Urothelium cell line (cell line): ENCODE results near the gene PKLR.
"Not testable (repeated sequence)": the region's sequence is repeated elsewhere in the genome, so short reads cannot be mapped to it uniquely, and the experiment has no call there.

Experiments used
- DNase-seq: peaks from one replicate; pipeline ENCODE4 v3.0.0; 2011; ENCODE audit warnings: low spot score, mixed read lengths
- FAIRE-seq: peaks from 2 replicates; lab custom pipeline; 2011; peaks lifted over from hg19 to GRCh38; lab: Jason Lieb, UNC

The PKLR gene

DNA sequence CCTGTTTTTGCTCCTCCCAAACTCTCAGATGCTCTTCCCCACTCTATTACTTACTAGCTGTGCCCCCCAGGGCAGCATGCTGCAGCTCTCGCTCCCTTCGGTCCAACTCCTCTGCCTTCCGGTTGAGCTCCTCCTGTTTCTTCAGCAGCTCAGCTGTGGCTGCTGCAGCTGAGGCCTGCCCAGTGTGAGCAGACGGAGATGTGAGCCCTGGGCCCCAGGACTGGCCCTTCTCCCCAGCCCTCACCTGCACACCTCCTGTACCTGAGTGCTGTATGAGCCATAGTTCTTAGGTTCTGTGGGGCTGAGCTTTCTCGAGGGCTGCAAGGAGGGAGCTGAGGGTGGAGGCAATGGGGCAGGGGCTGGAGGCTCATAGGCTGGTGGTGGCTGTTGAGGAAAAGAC, 41.0 kb downstream of the PKLR start:
- DNase-seq = no peak
- FAIRE-seq = no peak

DNA sequence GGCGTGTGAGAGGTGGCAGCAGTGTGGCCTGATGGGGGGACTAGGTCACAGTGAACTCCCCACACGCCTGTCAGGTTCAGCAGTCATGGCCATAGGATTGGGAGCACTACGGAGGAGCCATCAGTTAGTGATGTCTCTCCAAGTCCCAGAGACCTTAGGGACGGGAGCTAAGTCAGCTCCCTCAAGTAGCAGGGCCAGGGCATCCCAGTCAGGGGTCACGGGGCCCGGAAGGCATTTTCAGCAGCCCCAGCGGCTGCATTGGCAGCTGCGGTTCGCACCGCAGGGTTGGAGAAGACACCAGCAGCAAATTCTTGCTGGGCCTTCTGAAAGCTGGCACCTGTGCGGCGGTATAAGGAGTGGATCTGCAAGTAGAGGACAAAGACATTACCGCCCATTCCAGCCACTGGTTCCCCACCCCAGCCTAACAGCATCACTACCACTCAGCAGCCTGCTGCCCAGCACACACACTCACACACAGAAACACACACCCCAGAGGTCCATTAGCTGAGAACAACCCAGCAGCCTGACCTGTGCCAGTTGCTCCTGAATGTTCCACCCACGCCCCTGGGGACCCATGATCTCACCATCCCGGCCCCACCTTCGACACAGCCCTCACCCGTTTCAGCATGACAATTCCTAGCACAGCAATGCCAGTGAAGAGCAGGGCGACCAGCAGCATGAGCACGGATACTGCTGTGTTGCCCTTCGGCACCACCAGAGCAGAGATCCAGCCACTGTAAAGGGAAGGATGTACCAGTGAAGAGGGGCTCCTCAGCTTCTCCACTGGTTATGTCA, 45.0 kb downstream of the PKLR start:
- FAIRE-seq = no peak
- no peak for DNase-seq

DNA sequence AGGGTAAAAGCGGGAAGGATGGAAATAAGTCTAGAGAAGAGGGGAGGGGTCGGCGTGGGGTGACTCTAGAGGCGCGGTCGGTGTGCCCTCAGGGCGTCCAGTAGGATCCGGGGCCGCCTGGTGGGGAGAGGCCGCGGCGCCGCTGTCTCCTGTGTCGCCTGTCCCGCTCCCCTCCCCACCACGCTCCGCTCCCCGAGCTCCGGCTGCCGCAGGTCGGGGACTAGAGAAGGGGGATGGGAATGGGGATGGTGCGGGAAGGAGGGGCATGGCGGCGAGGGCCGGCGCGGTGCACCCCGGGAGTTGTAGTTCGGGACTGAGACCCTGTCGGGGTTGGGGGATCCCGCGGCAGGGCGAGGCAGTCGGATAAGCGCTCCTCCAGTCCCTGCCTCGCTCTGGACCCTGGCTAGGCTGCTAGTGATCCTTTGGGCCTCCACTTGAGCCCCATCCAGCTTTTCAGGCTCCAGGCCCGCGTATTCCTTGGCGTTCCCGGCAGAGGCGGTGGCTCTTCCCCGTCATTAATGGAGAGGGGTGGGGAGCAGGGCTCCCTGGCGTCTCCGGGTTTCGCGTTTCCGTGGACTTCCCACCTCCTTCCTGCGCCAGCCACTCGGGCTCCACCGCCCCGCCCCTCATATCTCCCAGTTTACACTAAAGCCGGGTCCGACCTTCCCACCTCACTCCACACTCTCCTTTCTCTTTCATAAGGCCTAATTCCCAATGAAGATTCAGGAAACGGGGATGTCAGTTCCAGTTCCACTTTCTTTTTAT, 45.8 kb downstream of the PKLR start, which contains the start of gene ENTREP3:
TSS of gene ENTREP3 (minus strand) at position 241 of the 765 bp plus-strand sequence. CDS start 606 bp downstream, outside the sequence.
- peak; percentile 89 for DNase-seq
- no peak for FAIRE-seq

DNA sequence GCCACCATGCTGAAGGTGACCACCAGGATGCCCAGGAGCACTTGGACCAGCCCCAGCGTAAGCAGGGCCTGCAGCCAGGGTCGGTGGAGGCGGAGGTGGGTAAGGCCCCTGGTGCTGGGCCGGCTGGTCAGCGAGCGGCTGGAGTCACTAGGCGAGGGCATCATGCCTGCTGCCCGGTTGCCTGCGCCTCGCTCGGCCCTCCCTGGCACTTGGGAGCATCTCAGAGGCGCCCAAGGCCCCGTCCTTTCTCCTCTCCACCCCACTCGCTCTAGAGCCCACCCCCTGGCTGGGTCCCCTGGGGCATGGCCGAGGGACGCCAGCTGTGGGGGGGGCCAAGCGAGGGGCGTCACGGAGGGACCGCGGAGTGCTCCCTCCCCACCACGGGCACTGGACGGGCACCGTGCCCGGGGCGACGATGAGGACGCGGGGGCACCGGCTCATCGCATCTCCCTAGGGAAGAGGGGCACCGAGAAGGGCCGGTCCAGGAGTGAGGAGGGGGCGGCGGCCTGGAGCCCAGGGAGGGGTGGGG, 46.5 kb downstream of the PKLR start:
- FAIRE-seq (no peak), DNase-seq (no peak)

DNA sequence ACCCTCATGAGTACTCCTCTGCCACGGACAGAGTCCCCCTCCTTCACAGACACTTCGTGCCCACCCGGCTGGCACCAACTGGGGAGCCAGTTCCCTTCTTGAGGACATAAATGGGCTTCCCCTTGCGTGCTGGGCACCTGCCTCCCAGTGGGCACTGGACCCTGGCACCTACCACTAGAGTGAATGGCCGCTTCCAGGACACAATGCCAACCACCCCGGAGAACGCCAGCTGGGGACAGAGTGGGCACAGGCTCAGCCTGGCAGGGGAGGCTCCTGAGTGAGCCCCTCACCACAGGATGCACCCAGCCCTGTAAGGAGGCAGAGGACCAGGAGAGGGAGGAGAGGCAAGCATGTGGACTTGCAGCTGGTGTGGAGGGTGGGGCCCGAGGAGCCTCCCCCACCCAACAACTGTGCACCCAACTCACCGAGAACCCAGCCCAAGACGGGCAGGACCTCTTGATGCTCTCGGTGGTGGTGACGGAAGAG, 47.0 kb downstream of the PKLR start:
- no peak for FAIRE-seq
- no peak for DNase-seq

DNA sequence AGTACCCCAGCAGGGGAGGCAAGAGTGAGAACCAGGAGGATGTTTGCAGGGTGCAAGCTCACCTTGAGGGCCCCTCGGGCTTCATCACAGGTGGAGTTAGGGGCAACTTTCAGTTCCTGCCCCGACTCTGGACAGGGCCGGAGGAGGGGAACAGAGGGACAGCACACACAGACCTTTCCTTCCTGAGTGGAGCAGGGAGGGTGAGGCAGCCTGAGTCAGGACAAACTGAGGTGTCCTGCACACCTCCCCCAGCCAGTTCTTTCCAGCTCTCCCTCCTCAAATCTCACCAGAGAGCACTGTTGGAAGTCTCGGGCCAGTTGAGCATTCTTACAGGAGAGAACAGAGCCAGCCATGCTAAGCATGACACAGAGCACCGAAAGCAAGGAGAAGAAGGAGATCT, 47.4 kb downstream of the PKLR start:
- no peak for DNase-seq
- FAIRE-seq = no peak

DNA sequence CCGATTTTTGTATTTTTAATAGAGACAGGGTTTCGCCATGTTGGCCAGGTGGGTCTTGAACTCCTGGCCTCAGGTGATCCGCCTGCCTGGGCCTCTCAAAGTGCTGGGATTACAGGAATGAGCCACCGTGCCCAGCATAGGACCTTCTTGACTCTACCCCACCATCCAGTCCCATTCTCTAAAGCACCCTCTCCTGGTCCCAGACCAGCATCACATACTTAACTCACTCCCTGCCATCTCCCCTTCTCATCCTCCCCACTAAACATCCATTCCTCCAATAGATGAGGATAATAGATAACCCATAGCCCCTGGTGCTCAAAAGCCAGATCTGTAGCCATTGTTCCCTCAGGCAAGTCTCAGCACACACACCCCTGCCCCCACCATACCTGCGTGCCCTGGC, 48.0 kb downstream of the PKLR start:
- DNase-seq (no peak), FAIRE-seq (no peak)

DNA sequence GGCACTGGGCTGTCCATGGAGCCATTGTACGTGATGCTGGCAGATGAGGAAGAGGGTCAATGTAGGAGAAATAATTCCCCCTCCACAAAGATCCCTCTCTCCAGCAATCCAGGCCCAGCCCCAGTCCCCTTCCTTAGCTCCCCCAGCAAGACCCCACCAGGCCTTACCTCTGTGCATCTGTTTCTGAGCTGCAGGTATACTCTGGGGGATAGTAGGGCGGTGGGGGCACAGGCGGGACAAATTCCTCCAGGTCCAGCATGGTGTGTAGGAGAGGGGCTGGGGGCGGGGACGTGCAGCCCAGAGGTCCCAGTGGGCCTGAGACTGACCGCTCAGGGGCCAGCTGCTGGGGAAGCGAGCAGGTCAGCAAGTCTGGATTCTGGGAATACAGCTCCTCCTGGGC, 49.7 kb downstream of the PKLR start:
- FAIRE-seq = no peak
- DNase-seq = no peak

DNA sequence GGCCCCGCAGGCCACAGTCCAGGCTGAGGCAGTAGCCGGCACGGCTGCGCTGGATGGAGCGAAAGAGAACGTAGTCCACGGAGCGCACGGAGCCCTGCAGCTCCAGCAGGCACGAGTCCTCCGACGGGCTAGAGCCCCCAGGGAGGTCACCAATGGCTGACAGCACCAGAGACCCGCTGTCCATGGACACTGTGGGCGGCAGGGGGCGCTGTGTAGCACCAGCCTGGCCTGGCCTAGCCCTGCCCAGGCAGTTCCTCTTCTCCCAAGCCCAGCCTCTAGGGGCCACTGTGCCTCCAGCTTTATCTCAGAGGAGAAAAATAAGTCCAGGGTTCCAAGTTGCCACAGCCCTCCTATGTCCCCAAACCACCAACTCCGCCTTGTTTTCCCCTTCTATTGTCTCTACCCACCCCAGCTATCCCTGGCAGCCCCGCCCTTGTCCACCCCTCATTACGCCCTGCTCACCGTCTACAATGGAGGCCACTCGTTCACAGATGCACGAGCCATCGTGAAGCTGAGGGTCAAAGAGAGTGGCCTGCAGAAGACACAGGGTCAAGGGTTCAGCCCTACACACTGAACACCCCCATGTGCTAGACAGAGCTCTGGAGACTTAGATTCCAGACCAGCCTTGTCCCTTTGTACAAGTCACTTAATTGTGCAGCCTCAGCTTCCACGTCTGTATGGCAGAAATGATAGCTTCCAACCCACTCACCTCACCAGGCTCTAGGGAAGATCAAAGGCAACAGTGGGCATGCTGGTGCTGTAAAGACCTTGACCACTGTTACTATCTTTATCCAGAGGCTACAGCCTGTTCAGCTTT, 50.4 kb downstream of the PKLR start:
- FAIRE-seq (peak; percentile 82), DNase-seq (peak; percentile 94)

DNA sequence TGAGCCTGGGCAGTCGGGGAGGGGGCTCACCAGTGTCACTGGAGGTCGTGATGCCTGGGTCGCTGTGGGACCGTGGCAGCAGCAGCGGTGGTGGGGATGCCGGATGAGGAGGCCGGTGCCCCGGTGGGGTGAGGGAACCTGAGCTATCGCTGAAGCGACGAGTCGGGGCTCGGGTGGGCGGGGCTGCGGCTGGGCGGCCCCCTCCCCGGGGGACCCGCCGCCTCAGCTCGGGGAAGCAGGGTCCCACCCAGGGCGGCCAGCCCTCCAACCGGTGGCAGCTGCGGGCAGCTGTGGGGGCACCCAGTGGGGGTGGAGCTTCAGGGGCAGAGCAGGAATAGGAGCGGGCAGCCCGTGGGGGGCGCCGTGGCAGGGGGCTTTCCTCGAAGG, 51.0 kb downstream of the PKLR start:
- FAIRE-seq = no peak
- no peak for DNase-seq

DNA sequence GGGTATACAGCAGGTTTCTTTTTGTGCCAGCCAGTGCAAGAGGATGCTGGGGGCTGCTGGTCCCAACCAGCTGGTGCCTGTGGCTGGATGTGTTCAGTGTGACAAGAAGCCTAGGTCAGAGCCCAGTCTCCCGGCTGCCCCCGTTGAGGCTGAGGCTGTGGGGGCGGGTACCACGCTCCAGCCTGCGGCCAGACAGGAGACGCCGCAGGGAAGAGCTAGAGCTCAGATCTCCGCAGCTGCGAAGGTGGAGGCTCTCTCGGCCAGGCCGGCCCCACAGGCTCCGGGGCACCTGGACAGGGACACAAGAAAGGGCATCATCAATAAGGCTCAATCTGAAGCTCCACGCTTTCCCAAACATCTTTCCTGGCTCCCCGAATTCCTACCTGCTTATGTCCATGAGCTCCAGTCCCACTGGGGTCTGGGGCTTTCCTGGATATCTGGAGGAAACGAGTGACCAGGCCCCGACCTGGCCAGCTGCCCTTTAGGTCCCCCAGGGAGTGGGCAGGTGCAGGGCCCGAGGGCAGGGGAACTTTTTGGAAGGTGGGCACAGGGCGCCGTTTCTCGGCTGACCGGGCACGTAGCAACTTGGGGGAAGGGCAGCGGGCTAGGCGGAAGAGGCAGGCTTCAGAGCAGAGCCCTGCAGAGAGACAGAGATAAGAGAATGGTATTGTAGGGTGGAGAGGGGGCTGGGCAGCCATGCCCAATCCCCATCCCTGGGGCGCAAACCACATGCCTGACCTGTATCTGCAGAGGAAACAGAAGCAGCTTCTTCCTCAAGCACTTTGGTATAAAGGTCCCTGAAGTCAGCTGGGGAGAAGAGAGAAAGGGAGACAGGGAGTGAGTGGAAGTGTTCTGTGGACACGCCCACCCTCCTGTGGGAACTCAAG, 53.3 kb downstream of the PKLR start:
- FAIRE-seq (no peak), DNase-seq (no peak)

DNA sequence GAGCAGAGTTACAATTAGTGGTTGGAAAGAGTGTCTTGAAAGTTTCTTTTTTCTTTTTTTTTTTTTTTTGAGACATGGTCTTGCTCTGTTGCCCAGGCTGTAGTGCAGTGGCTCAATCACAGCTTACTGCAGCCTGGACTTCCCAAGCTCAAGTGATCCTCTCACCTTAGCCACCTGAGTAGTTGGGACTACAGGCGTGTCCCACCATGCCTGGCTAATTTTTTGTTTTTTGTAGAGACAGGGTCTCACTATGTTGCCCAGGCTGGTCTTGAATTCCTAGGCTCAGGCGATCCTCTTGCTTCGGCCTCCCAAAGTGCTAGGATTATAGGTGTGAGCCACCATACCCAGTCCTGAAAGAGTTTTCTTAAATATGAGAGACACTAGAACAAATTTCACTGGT, 54.4 kb downstream of the PKLR start:
- FAIRE-seq, DNase-seq: not testable (repeated sequence)

DNA sequence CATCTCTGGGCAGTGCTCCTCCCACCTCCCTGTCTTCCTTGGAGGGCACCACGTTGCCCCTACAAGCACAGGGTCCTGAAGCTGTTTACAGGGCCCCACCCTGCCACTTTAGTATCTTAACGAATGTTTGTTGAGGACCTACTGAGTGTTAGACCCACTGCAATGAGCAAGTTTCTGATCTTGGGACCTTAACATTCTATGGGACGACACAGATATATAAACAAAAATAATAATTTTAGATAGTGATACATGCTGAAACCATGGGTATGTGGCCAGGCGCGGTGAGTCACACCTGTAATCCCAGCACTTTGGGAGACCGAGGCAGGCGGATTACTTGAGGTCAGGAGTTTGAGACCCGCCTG, 56.1 kb downstream of the PKLR start:
- FAIRE-seq (no peak), DNase-seq (no peak)

DNA sequence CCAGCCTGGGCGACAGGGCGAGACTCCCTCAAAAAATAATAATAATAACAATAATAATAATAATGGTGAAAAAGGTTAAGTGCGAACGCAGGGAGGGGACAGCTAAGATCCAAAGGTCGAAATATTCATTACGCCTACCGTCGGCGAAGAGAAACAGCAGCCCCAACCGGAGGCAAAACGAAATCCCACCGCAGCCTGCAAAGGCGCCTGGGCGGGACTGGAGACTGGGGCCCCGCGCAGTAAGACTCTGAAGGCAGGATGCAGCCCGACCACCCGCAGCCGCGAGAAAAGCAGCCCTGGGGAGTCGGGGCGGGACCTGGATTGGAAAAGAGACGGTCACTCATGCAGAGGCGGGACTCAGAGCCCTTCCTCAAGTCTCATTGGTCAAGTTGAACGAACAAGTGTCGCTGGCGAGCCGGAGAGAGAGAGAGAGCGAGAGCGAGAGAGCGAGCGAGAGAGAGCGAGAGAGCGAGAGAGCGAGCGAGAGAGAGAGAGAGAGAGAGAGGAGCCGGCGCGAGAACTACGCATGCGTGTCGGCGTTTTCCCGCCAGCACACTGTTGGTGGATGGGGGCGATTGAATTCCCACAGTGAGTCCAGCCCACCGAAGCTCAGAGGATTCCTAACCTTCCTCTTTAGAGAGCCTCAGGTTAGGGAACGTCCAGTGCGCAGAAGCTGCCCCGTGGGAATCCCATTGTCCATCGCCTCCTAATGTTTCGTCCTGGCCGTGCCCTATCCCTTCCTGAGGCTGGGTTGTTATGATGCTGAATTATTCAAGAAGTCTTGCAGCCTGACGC, 56.7 kb downstream of the PKLR start:
- FAIRE-seq (no peak), DNase-seq (peak; percentile 94)

DNA sequence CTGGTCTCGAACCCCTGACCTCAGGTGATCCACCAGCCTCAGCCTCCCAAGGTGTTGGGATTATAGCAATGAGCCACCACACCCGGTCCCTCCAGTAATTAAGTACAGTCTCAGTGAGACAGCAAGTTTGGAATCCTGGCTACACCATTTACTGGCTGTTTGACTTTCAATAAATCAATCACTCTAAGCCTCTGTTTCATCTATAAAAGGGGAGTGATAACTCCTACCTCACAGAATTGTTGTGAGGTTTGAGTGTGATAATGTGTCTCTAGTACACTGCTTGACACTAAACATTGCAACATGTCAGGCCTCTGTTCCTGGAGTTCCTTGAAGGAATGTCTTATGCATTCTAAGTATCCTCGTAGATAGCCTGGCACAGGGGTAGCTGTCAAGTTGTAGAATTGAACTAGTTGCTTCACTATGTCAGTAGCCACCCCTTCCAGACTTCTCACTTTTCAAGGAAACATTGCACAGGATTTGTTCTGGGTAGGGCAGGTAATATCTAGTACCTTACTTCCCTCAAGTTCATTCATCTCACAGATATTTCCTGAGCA, 58.4 kb downstream of the PKLR start:
- FAIRE-seq (no peak), DNase-seq (no peak)

DNA sequence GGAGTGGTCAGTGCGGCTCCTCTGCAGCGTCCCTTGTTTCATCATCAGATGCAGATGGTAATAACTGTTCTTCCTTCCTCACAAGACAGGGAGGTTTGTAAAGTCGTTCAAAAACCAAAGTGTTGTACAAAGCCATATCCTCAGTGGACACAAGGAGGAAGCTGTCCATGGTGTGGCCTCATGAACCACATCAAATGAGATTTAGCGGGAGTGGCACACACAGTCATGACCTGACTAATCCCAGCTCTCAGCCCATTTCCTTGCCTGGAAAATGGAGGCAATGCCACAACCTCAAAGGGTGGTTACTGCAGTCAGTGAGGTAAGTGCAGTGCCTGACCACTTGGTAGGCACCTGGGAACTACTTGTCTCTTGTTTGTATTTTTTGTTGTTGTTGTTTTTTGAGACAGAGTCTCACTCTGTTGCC, 59.4 kb downstream of the PKLR start:
- DNase-seq = no peak
- no peak for FAIRE-seq

DNA sequence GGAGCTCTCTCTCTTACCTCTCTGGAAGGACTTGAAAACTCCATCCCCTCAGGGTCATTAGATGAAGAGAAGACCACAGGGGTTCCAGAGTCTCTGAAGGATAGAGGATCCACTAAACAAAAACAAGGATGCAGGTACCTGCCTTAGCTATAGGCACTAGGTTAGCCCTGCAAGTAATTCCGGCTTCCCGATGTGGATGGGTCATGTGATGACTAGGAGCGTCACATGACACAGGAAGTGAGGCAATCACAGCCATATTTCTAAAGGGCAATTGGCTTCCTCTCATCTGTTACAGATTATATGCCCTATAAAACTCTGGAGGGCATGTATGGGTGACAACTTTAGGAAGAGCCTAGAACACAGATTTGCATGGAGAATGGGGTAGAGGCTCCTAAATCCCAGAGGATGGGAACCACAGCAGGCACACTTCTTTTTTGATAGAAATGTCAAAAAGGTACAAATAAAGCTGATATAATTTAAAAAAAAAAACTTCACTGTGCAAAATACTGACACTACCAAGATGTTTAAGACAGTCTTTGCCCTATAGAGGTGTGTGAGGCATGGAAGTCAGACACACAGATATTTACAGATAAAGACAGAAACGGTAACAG, 60.1 kb downstream of the PKLR start:
- DNase-seq (peak; percentile 78), FAIRE-seq (no peak)
